ENCODE results near the gene TRAF6.
"Not testable (repeated sequence)": the region's sequence is repeated elsewhere in the genome, so short reads cannot be mapped to it uniquely, and the experiment has no call there.

TRAF6 gene

DNA sequence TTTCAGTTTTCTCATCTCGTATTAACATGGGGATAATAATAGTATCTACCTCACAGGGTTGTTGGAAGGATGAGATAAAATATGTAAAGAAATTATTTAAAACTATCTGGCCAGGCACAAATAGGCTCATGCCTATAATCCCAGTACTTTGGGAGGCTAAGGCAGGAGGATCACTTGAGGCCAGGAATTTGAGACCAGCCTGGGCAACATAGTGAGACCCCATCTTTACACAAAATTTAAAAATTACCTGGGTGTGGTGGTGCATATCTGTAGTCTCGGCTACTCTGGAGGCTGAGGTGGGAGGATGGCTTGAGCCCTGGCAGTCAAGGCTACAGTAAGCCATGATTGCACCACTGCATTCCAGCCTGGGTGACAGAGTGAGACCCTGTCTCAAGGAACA, 990 bp upstream of the TRAF6 start:
- not testable (repeated sequence) for H3K4ac ChIP-seq (ENCODE audit: low read length); DNase-seq (ENCODE audit: low spot score); H3K27ac ChIP-seq (replicated peaks; ENCODE audit: low read length); H3K4me2 ChIP-seq (ENCODE audit: insufficient read depth, low read length, poor library complexity, severe bottlenecking); H3K14ac ChIP-seq (ENCODE audit: low read length); H3K79me1 ChIP-seq (ENCODE audit: low read depth, low read length); H3K27me3 ChIP-seq (ENCODE audit: control insufficient read depth in 3 of 3, insufficient read depth in 3 of 3, low read depth in 1 of 3, low read length in 3 of 3); H2BK120ac ChIP-seq (ENCODE audit: low read depth, low read length); H2AK5ac ChIP-seq (ENCODE audit: low read depth, low read length); H3K36me3 ChIP-seq (replicated peaks in 1 of 2; ENCODE audit: control insufficient read depth in 2 of 2, insufficient read depth in 2 of 2, low read length in 2 of 2); H4K91ac ChIP-seq (ENCODE audit: low read depth, low read length, poor library complexity); H4K8ac ChIP-seq (ENCODE audit: low read depth, low read length); H2BK5ac ChIP-seq (ENCODE audit: low read length); H2BK12ac ChIP-seq (ENCODE audit: low read length); H3K9me3 ChIP-seq (replicated peaks in 1 of 2; ENCODE audit: control insufficient read depth in 2 of 2, insufficient read depth in 1 of 2, low read depth in 1 of 2, low read length in 2 of 2); H3K18ac ChIP-seq (ENCODE audit: low read length); H2BK15ac ChIP-seq (ENCODE audit: low read length); H3K23ac ChIP-seq (ENCODE audit: low read depth, low read length, poor library complexity); H3K4me3 ChIP-seq (ENCODE audit: low read length in 2 of 2); H3K4me1 ChIP-seq (ENCODE audit: control insufficient read depth in 2 of 2, insufficient read depth in 1 of 2, low read depth in 1 of 2, low read length in 2 of 2)
- H3K9ac ChIP-seq (ENCODE audit: low read depth, low read length, poor library complexity) = peak overlapping the region; percentile 10
- H2AFZ ChIP-seq (ENCODE audit: low read length) = peak overlapping the region; percentile 99
- WGBS, 2 donors (ENCODE audit: extremely low coverage in 2 of 2, insufficient read length in 2 of 2, insufficient replicate concordance in 1 of 2) = no CpG with 5 or more reads among the region's 2 CpGs

DNA sequence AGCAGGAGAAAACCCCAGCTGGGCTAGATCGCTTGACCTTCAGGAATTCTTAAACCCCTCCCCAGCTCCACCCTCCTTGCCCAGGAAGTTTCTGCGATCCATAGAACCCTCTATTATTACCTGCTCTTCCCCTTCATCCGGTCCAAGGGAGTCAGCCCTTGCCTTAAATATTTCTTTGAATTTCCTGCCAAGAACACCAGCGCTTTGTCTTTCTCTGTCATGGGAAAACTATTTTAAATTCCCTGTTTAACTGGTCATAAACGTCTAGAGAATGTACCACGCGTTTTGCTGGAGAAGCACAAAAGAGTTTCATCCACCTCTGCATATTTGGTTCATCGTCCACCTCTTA, 496 bp upstream of the TRAF6 start:
- H3K79me1 ChIP-seq (ENCODE audit: low read depth, low read length) = peaks cover 4% of the 10 kb centered on the region
- H3K4me1 ChIP-seq (ENCODE audit: control insufficient read depth in 2 of 2, insufficient read depth in 1 of 2, low read depth in 1 of 2, low read length in 2 of 2) = peaks cover 1 to 3% of the 10 kb centered on the region in 2 donors
- H3K23ac ChIP-seq (ENCODE audit: low read depth, low read length, poor library complexity) = no peak overlapping the region
- H3K9me3 ChIP-seq (replicated peaks in 1 of 2; ENCODE audit: control insufficient read depth in 2 of 2, insufficient read depth in 1 of 2, low read depth in 1 of 2, low read length in 2 of 2) = peaks cover 2 to 10% of the 10 kb centered on the region in 2 donors
- peak overlapping the region; percentile 85 for H3K4me2 ChIP-seq (ENCODE audit: insufficient read depth, low read length, poor library complexity, severe bottlenecking)
- H3K36me3 ChIP-seq (replicated peaks in 1 of 2; ENCODE audit: control insufficient read depth in 2 of 2, insufficient read depth in 2 of 2, low read length in 2 of 2) = peaks cover 0 to 8% of the 10 kb centered on the region in 2 donors
- no peak for DNase-seq (ENCODE audit: low spot score)
- no peak overlapping the region for H4K8ac ChIP-seq (ENCODE audit: low read depth, low read length)
- H2BK12ac ChIP-seq (ENCODE audit: low read length) = no peak overlapping the region
- peak overlapping the region; percentile 96 to 98 for H3K4me3 ChIP-seq (ENCODE audit: low read length in 2 of 2)
- no peak overlapping the region for H3K14ac ChIP-seq (ENCODE audit: low read length)
- no peak overlapping the region for H3K18ac ChIP-seq (ENCODE audit: low read length)
- H2BK15ac ChIP-seq (ENCODE audit: low read length) = no peak overlapping the region
- no CpG with 5 or more reads among the region's 8 CpGs for WGBS, 2 donors (ENCODE audit: extremely low coverage in 2 of 2, insufficient read length in 2 of 2, insufficient replicate concordance in 1 of 2)
- H4K91ac ChIP-seq (ENCODE audit: low read depth, low read length, poor library complexity) = no peak overlapping the region
- H3K27me3 ChIP-seq (ENCODE audit: control insufficient read depth in 3 of 3, insufficient read depth in 3 of 3, low read depth in 1 of 3, low read length in 3 of 3) = peaks cover 0 to 3% (median 0%) of the 10 kb centered on the region in 3 experiments
- no peak overlapping the region for H2BK5ac ChIP-seq (ENCODE audit: low read length)
- H2AK5ac ChIP-seq (ENCODE audit: low read depth, low read length) = no peak overlapping the region
- peak overlapping the region; percentile 99 for H2AFZ ChIP-seq (ENCODE audit: low read length)
- no peak overlapping the region for H3K9ac ChIP-seq (ENCODE audit: low read depth, low read length, poor library complexity)
- H3K4ac ChIP-seq (ENCODE audit: low read length) = no peak overlapping the region
- H3K27ac ChIP-seq (replicated peaks; ENCODE audit: low read length) = no peak overlapping the region
- no peak overlapping the region for H2BK120ac ChIP-seq (ENCODE audit: low read depth, low read length)

DNA sequence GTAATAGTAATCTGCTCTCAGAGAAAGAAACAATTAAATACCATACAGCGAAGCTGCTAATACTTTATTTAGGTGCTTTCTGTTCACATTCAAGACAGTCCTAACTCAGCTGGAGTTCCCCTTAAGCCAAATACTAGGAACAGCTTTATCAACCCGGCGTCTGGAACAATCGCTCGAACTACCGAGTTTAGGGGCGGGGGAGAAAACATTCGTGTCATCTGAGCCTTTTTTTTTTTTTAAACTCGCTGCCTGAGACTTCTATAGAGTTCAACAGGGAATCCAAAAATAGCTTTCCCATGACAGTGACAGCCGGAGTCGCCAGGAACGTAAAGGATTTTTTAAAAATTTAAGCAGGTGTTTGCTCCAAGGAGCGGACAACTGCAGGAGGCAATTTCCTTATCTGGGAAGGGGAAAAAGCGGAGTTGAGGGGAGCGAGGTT, 852 bp downstream of the TRAF6 start:
- no peak overlapping the region for H2BK5ac ChIP-seq (ENCODE audit: low read length)
- H2AK5ac ChIP-seq (ENCODE audit: low read depth, low read length) = no peak overlapping the region
- no peak overlapping the region for H2BK12ac ChIP-seq (ENCODE audit: low read length)
- peak overlapping the region; percentile 98 for H3K23ac ChIP-seq (ENCODE audit: low read depth, low read length, poor library complexity)
- no peak overlapping the region for H3K14ac ChIP-seq (ENCODE audit: low read length)
- no peak overlapping the region for H3K27ac ChIP-seq (replicated peaks; ENCODE audit: low read length)
- H3K79me1 ChIP-seq (ENCODE audit: low read depth, low read length) = peaks cover 4% of the 10 kb centered on the region
- peak overlapping the region; percentile 59 for H3K4me2 ChIP-seq (ENCODE audit: insufficient read depth, low read length, poor library complexity, severe bottlenecking)
- H2BK120ac ChIP-seq (ENCODE audit: low read depth, low read length) = no peak overlapping the region
- peak overlapping the region; percentile 99 for H3K18ac ChIP-seq (ENCODE audit: low read length)
- peak; percentile 15 for DNase-seq (ENCODE audit: low spot score)
- H2AFZ ChIP-seq (ENCODE audit: low read length) = peak overlapping the region; percentile 99
- peaks cover 2 to 9% of the 10 kb centered on the region in 2 donors for H3K9me3 ChIP-seq (replicated peaks in 1 of 2; ENCODE audit: control insufficient read depth in 2 of 2, insufficient read depth in 1 of 2, low read depth in 1 of 2, low read length in 2 of 2)
- H3K9ac ChIP-seq (ENCODE audit: low read depth, low read length, poor library complexity) = peak overlapping the region; percentile 100
- H3K4ac ChIP-seq (ENCODE audit: low read length) = no peak overlapping the region
- H2BK15ac ChIP-seq (ENCODE audit: low read length) = no peak overlapping the region
- H3K27me3 ChIP-seq (ENCODE audit: control insufficient read depth in 3 of 3, insufficient read depth in 3 of 3, low read depth in 1 of 3, low read length in 3 of 3) = peaks cover 0 to 3% (median 0%) of the 10 kb centered on the region in 3 experiments
- peaks cover 0 to 17% of the 10 kb centered on the region in 2 donors for H3K36me3 ChIP-seq (replicated peaks in 1 of 2; ENCODE audit: control insufficient read depth in 2 of 2, insufficient read depth in 2 of 2, low read length in 2 of 2)
- no CpG with 5 or more reads among the region's 15 CpGs for WGBS, 2 donors (ENCODE audit: extremely low coverage in 2 of 2, insufficient read length in 2 of 2, insufficient replicate concordance in 1 of 2)
- H3K4me3 ChIP-seq (ENCODE audit: low read length in 2 of 2) = peak overlapping the region; percentile 96 to 98
- H3K4me1 ChIP-seq (ENCODE audit: control insufficient read depth in 2 of 2, insufficient read depth in 1 of 2, low read depth in 1 of 2, low read length in 2 of 2) = peaks cover 1 to 3% of the 10 kb centered on the region in 2 donors
- no peak overlapping the region for H4K91ac ChIP-seq (ENCODE audit: low read depth, low read length, poor library complexity)
- H4K8ac ChIP-seq (ENCODE audit: low read depth, low read length) = no peak overlapping the region

- Histone ChIP-seq H3K79me1 (ENCODE audit: low read depth, low read length) (peaks cover 4% of the 10 kb centered on the region), H3K4ac (ENCODE audit: low read length) (no peak overlapping the region), H2BK12ac (ENCODE audit: low read length) (no peak overlapping the region), H4K8ac (ENCODE audit: low read depth, low read length) (no peak overlapping the region), H3K18ac (ENCODE audit: low read length) (no peak overlapping the region), H4K91ac (ENCODE audit: low read depth, low read length, poor library complexity) (no peak overlapping the region), H3K4me3 (ENCODE audit: low read length in 2 of 2) (peak overlapping the region; percentile 60 to 98), H2BK15ac (ENCODE audit: low read length) (no peak overlapping the region), H3K36me3 (replicated peaks in 1 of 2; ENCODE audit: control insufficient read depth in 2 of 2, insufficient read depth in 2 of 2, low read length in 2 of 2) (peaks cover 0 to 22% of the 10 kb centered on the region in 2 donors), H3K4me2 (ENCODE audit: insufficient read depth, low read length, poor library complexity, severe bottlenecking) (peak overlapping the region; percentile 59), H3K23ac (ENCODE audit: low read depth, low read length, poor library complexity) (no peak overlapping the region), H3K4me1 (ENCODE audit: control insufficient read depth in 2 of 2, insufficient read depth in 1 of 2, low read depth in 1 of 2, low read length in 2 of 2) (peaks cover 1 to 3% of the 10 kb centered on the region in 2 donors), H3K27me3 (ENCODE audit: control insufficient read depth in 3 of 3, insufficient read depth in 3 of 3, low read depth in 1 of 3, low read length in 3 of 3) (peaks cover 0 to 2% (median 0%) of the 10 kb centered on the region in 3 experiments), H3K14ac (ENCODE audit: low read length) (no peak overlapping the region), H3K9ac (ENCODE audit: low read depth, low read length, poor library complexity) (no peak overlapping the region), H2BK5ac (ENCODE audit: low read length) (no peak overlapping the region), H2AFZ (ENCODE audit: low read length) (peak overlapping the region; percentile 19), H3K9me3 (replicated peaks in 1 of 2; ENCODE audit: control insufficient read depth in 2 of 2, insufficient read depth in 1 of 2, low read depth in 1 of 2, low read length in 2 of 2) (peaks cover 0 to 4% of the 10 kb centered on the region in 2 donors), H2AK5ac (ENCODE audit: low read depth, low read length) (no peak overlapping the region), H2BK120ac (ENCODE audit: low read depth, low read length) (no peak overlapping the region), H3K27ac (replicated peaks; ENCODE audit: low read length) (no peak overlapping the region)
- WGBS, 2 donors (ENCODE audit: extremely low coverage in 2 of 2, insufficient read length in 2 of 2, insufficient replicate concordance in 1 of 2) = no CpG with 5 or more reads among the region's 3 CpGs
- no peak for DNase-seq (ENCODE audit: low spot score)
Observed at GRCh38 chr11:36508743-36509142, 1.3 kb downstream of the TRAF6 start.

Measured in neuronal stem cell (in vitro differentiated cells).